COLO829 (cell line): ENCODE data around the gene SUV39H1.

Experiments used
- DNase-seq: peaks from one replicate; pipeline ENCODE4 v3.0.0; 2012; ENCODE audit warnings: low spot score

SUV39H1 gene

DNA sequence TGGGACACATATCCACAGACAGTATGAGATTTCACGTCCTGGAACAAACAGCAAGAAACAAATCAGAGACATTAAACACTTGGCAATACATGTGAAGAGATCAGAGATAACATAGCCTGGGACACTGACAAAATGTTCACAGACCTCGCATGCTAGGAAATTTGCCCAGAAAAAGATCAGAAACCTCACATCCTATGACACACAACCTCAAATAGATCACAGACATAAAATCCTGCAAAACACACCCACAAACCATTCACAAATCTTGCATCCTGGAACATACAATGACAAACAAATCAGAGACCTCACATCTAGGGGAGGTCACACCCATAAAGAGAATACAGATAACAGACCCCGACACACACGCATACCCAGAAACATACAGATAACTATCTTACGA is 18.0 kb downstream of the SUV39H1 start:
- no peak for DNase-seq

DNA sequence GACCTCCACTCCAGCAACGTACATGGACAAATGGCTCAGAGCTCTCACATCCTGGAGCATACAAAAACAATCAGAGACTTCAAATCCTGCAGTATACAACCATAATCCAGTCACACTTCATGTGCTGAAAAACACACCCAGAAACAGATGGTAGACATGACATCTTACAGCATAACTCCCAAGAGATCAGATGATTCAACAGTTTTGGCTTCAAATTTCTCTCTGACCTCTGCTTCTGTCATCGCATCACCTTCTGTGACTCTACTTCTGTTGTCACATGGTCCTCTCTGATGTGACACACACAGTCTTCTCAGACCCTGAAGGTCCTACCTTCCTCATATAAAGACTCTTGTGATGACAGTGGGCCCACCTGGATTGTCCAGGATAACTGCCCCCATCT is 18.5 kb downstream of the SUV39H1 start:
- no peak for DNase-seq

DNA sequence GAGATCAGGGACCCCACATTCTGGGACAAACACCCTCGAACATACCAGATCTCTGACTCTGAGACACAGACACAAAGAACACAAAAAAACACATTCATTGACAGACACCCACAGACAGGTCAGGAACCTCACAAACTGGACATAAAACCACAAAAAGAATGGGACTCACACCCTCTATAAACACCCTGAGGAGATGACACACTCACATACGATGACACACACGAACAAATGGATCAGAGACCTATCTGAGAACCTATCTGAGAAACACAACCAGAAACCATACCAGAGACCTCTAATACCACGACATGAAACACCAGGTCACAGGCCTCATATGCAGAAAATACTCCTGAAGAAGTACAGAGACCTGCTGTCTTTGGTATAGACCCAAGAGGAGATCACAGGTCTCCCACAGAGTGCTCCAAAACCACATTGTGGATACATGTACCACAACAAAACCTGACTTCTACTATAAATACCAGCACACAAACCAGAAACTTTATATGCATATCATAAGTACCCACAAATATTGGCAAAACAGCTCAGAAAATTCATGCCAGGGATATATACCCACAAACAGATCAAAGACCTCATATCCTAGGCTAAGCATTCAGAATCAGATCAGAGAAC is 19.5 kb downstream of the SUV39H1 start:
- no peak for DNase-seq

DNA sequence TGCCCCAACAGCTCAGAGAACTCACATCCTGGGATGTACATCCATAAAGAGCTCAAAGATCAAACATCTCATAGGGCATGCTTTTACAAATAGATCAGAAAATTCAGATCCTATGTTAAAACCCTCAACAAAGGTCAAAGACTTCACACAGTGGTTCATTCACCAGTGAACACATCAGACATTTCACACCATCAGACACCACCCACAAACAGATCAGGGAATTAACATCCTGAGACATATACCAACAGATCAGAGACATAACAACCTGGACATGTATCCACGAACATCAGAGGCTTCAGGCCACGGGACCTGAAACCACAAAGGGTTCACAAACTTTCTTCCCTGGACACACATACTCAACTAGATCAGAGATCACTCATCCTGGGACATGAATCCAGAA is 23.4 kb downstream of the SUV39H1 start:
- no peak for DNase-seq

DNA sequence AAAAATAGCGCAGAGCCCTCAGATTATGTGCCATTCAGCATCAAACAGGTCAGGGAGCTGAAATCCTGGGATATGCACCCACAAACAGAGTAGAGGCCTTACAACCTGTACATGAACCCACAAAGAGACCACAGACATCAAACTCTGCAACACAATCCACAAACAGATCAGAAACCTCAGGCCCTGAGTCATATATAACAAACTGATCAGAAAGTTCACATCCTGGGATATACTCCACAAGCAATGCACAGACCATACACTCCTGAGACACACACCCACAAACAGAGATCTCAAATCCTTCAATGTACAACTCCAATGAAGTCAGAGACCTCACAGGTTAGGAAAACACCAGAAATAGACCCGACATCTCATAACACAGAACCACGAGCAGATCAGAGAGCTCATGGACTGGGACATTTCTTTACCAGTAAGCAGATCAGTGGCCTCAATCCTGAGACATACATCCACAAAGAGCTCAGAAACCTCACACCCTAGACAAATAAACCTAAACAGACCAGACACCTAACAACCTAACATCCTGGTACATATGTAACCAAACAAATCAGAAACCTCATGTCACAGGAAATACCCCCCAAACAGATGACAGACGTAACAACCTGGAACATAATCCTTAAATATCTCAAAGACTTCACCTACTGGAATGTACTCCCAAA is 24.2 kb downstream of the SUV39H1 start:
- no peak for DNase-seq

DNA sequence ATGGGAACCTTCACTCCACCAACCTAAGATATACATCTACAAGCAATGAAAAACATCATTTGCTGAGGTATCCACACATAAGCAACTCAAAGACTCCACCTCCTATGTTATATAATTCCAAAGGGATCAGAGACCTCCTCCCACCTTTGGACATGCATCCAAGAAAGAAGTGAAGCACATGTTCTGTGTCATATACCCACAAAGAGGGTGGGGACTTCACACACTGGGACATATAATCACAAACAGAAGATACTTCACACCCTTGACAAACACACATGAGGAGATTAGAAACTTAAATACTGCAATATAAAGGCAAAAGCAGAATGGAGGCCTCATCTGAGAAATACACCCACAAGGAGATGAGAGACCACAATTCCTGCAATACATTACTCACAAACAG is 25.4 kb downstream of the SUV39H1 start:
- no peak for DNase-seq

DNA sequence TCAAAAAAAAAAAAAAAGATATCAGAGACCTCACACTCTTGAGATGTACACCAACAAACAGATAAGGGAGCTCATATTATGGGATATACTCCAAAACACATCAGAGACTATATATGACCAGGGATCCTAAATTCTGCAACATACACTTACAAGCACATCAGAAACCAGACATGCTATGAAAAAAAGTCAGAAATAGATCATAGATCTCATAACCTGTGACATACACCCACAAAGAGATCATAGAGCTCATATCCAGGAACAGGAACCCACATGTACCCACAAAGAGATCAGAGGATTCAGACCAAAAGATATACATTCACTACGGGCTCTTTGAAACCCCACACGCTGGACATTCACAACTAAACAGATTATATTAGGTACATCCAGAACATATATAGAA is 30.1 kb downstream of the SUV39H1 start:
- no peak for DNase-seq

DNA sequence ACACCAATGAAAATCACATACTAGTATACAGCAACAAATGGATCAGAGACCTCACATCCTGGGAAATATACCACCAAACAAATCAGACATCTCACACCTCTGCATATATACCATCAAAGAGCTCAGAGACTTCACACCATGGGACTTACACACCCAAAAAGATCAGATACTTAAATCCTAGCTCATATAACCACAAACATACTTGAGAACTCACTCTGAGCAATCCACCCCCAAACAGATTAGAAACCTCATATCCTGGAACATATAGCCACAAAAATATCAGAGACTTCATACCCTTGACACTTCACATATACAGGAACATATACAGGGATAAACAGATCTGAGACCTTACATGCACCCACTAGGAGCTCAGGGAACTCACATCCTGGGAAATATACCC is 32.1 kb downstream of the SUV39H1 start:
- no peak for DNase-seq

DNA sequence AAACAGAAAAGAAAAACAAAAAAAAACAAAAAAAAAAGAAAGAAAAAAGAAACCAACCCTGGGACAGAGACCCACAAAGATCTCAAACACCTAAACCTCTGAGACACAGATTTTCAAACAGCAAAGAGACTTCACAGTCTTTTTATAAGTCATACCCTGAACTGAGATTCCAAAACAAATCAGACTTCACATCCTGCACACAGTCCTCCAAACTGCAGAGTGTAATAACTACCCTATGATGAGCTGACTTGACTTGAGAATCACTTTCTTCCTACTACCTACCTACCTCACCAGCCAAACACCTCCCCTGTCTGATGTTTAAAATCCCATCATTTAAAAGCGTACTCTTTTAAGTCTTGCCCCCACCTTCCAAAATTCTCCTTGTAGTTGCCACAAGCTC is 39.8 kb downstream of the SUV39H1 start:
- no peak for DNase-seq

DNA sequence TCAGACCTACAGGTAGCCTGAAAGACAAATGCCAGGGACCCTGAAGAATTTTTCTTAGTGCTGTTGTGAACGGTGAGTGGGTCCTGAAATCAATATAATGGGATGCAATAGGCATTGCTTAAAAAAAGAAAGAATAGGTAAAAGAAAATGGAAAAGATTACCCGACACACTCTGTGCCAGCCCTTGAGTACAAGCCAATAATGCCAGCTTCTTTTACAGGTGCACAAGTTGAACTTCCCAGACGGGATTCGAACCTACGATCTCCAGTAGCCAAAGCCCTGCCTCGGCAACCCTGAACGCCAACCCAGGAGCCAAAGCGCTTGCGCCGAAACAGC is 40.3 kb downstream of the SUV39H1 start:
- DNase-seq, result no peak

DNA sequence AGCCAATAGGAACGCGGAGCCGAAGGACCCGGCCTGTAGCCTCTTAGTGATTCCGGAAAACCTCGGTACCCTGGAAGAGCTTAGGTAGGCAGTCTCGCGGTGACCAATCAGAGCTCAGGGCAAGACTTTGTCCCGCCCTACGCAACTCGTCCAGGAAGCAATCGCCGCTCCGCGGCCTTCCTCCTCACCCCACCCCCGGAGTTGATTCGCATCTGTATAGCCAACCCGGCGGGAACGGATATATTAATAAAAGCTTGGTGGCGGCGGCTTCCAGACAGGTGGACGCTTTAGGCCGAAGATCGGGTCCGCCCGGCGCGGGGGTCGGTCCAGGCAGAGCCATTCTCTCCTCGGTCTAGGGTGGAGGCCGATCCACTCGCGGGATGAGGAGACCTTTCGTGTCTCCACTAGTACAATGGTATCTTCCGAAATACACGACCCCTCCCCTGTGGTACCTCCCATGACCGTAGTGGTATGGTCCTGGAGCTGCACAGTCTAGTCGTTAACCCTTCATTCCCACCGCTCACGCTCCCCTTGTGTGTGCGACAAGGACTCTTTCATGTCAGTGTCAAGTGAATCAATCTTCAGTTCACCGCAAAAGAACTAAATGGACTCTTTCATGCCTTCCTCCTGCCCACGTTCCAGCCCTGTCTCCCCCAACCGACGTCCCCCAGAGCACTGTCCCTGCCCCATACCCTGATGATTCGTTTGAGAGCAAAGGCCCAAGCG is 40.8 kb downstream of the SUV39H1 start:
- DNase-seq, result peak; percentile 92

DNA sequence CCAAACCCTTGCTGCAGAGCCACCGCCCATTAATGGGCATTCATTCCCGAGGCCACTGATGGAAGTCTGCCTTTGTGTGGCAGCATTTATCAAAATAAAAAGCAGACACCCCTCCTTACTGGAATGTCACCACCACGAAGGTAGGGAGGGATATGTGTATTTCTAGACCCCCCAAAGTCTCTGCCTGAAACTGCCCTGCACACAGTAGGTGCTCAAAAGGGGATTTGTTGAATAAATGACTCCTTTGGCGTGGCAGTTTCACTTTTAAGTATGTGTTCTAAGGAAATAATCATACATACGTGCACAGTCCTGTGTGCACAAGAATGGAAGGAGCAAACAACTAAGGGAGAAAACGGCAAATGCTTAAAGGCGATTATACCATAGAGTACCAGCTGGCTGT is 41.4 kb downstream of the SUV39H1 start:
- DNase-seq, result no peak

DNA sequence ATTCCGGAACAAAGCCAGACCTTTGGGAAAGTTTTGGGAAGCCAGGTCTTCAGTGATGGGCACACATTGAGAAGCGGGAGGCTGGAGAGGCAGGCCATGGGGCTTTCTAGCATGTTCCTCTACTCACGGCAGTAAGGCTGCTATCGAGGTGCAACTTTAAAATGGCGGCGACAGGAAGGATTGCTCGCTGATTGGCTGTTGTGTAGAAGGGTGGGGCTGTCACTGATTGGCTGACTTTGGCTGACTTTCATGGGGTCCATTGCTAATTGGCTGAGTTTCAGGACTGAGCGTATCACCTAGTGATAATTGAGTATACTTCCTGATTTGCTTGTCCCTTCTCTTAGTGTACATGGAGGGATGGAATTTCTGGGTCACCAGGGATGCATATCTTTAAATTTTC is 45.3 kb downstream of the SUV39H1 start:
- DNase-seq, result no peak

DNA sequence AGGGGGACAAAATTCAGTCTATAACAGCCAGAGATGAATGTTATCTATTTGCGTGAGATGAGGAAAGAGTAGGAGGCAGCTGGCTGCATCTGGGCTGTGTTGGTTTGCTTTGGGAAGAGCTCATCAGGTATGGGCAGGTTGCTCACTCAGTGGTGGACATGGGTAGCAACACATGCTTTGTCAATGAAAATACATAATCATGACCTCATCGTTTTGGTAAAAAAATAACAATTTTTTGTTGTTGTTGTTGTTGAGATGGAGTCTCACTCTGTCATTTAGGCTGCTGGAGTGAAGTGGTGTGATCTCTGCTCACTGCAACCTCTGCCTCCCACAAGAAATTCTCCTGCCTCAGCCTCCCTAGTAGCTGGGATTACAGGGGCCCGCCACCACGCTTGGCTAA is 48.7 kb downstream of the SUV39H1 start:
- no peak for DNase-seq

DNA sequence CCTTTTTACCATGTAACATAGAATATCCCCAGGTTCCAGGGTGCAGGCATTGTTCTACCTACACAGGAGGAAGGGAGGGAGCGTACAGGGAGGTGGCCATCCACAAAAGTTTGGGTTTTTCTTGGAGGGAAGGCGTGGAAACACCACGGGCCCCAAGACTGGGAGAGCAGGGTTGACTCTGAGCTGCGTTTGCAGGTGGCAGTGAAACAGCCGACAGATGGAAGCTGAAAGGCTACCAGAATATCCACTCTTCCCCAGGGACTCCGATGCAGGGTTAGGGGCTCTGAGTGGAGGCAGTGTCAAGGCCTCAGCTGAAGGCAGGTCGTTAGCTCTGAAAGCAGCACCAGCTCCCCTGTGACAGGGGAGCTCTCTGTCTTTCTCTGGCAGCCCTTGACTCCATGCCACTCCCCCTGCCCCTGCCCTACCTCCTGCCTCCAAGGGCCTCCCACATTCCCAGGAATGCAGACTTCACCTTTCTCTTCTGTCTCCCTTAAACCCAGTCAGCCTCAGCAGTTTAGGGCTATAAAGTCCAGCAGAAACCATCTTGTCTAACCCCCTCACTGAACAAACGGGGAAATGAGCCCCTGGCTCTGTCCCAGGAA is 51.0 kb downstream of the SUV39H1 start:
- no peak for DNase-seq

DNA sequence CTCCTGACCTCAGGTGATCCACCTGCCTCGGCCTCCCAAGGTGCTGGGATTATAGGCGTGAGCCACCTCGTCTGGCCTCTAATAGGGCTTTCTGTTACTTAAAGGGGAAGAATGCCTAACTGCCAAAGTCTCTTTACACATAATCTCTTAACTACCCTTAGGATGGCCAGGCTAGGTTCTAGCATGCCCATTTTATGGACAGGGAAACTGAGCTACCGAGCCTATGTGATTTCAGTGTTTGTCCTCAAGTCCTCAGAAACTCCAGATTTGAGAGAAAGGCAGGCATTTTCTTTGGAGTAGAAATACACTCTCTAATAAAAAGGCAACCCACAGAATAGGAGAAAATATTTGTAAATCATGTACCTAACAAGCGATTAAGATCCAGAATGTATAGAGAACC is 52.6 kb downstream of the SUV39H1 start:
- no peak for DNase-seq

DNA sequence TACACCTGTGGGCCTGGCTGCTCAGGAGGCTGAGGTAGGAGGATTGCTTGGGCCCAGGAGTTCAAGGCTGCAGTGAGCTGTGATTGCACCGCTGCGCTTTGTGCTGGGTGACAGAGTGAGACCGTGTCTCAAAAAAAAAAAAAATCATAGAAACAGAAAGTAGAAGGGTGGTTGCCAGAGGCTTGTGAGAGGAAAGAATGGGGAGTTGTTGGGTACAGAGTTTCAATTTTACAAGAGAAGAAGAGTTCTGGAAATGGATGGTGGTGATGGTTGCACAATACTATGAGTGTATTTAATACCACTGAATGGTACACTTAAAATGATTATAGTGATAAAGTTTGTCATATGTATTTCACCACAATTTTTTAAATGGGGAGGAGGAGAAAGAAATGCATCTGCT is 54.8 kb downstream of the SUV39H1 start:
- no peak for DNase-seq

DNA sequence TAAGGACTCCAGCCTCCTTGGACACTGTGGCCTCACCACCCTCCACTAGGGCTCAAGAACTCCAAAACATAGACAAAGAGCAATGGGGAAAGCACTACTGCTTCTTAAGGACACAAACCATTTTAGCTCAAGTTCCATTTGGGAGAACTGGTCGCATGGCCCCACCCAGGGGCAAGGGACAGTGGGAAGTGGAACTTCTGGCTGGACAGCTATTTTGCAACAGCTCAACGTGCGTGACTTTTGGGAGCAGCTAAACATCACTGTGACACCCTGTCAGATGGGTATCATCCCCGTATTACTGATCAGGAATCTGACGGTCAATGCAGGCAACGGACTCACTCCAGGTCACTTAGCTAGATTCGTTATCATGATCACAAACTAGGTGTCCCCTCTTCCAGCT is 56.0 kb downstream of the SUV39H1 start:
- DNase-seq, result no peak

DNA sequence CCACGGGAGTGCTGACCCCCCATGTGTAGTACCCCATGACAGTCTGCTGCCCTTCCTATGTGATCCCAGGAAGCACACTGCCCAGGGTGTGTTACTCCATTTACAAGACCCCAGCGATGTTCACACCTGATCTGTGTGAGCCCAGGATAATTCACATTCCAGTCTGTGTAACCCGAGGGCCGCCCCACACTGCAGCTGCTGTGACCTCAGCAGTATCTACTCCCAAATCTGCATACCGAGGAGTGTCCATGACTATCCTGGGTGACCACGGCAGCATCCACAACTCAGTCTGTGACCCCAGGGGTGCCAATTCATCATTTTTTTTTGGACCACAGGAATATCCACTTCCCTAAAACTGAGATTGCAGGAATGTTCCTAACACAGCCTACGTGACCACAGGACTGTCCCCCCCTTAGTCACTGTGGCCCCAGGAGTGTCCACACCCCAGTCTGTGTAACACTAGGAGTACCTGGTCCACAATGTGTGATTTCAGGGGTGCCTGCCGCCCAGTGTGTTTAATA is 57.2 kb downstream of the SUV39H1 start:
- DNase-seq, result no peak

DNA sequence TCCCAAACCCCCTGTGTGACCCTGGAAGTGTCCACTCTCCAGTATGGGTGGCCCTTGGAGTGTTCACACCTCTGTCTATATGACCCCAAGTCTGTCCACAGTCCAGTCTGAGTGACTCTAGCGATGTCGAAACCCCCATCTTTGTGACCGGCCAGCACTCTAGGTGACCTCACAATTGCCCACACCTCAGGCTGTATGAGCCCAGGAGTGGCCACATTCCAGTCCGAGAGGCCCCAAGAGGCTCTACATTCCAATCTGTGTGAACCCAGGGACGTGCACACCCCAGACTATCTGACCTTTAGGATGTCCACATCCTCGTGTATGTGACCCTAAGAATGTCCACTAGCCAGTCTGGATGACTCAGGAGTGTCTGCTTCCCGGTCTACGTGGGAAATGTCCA is 57.7 kb downstream of the SUV39H1 start:
- DNase-seq, result no peak
